GM12878 (cell line): ENCODE measurements around the gene FGF14. TPM values are rescaled to one million over a fixed set of nuclear protein-coding genes. Genes with fewer than 3 reads are reported as not detected.

Experiments
- CHD1 ChIP-seq: IDR thresholded peaks from 2 replicates; pipeline ENCODE4 v1.6.1; 2012; ENCODE audit warnings: low read depth, low read length, improper control_type of control experiment
- FOS ChIP-seq: IDR thresholded peaks from 3 replicates; pipeline ENCODE4 v1.6.1; 2011; ENCODE audit warnings: borderline replicate concordance; ENCODE audit not compliant: insufficient read length; ENCODE audit errors: extremely low read depth
- GATAD2B ChIP-seq: fragments of 450-650 bp; conservative IDR thresholded peaks from 2 replicates; pipeline ENCODE4 v1.6.1; 2017; ENCODE audit warnings: low read depth, mild to moderate bottlenecking, moderate library complexity
- IRF5 ChIP-seq: fragments of 450-650 bp; IDR thresholded peaks from 2 replicates; pipeline ENCODE4 v1.6.1; 2017; ENCODE audit warnings: borderline replicate concordance
- MYB ChIP-seq: fragments of 150-350 bp; IDR thresholded peaks from 2 replicates; pipeline ENCODE4 v1.6.1; 2014; ENCODE audit warnings: mild to moderate bottlenecking, low read depth, low read length, borderline replicate concordance
- NKRF ChIP-seq: fragments of 450-650 bp; conservative IDR thresholded peaks from 2 replicates; pipeline ENCODE4 v1.6.1; 2017; ENCODE audit warnings: mild to moderate bottlenecking, moderate library complexity
- PAX8 ChIP-seq: fragments of 450-650 bp; IDR thresholded peaks from 2 replicates; pipeline ENCODE4 v1.6.1; 2017; ENCODE audit warnings: mild to moderate bottlenecking, moderate library complexity
- POLR2A ChIP-seq: IDR thresholded peaks from 2 replicates; pipeline ENCODE4 v1.6.1; 2011; ENCODE audit warnings: low read depth, mild to moderate bottlenecking, low read length
- SMAD5 ChIP-seq: IDR thresholded peaks from 2 replicates; pipeline ENCODE4 v1.6.1; 2016; ENCODE audit warnings: antibody characterized with exemption, low read depth
- USF1 ChIP-seq: IDR thresholded peaks from 2 replicates; pipeline ENCODE4 v1.6.1; 2011; ENCODE audit warnings: borderline replicate concordance, low read depth, mild to moderate bottlenecking, moderate library complexity, mixed read lengths, low read length; ENCODE audit not compliant: insufficient read depth; ENCODE audit errors: extremely low read length
- polyA plus RNA-seq, 11 experiments: library from polyadenylated mRNA; depleted of rRNA in 4 of 11; unstranded in 6 of 11; stranded (reverse) in 5 of 11; fragments of >200 nt; fragmentation: Nextera tagmentation in 4 of 11; fragmentation: Illumina TruSeq in 1 of 11; extraction: Ambion mirVana in 4 of 11; extraction: Trizol in 1 of 11; gene quantifications; 1 replicate in 1 of 11; 2 replicates in 10 of 11; pipeline versions ENCODE4 v1.2.1 to v1.2.3, GENCODE V29; 2011 to 2016; ENCODE audit warnings: inconsistent platforms in 2 of 11, missing spikeins in 2 of 11, low read depth in 1 of 11
- total RNA-seq, 4 experiments: library from RNA; depleted of rRNA in 3 of 4; stranded (reverse); fragments of >200 nt in 3 of 4; fragmentation: Illumina TruSeq in 1 of 4; extraction: Trizol in 1 of 4; gene quantifications; 2 replicates each; pipeline versions ENCODE4 v1.2.1 to v1.2.3, GENCODE V29; 2013 to 2021
- TF ChIP-seq, protein P1 (sequence below): IDR thresholded peaks from 2 replicates; pipeline ENCODE4 v1.6.1; 2012; ENCODE audit warnings: improper control_type of control experiment, low read depth, low read length; ENCODE audit not compliant: insufficient replicate concordance

FGF14 gene
- total and polyA plus RNA-seq, 10 of the 15 experiments (the other 5 are each of a cell fraction or from before 2014, with no cell fraction given), result under 0.01 to 0.44 (median 0.04) TPM

- TF ChIP-seq USF1 (no peak), GATAD2B (no peak), POLR2A (no peak), PAX8 (no peak), CHD1 (no peak), NKRF (no peak), MYB (no peak), SMAD5 (no peak), IRF5 (no peak), FOS (no peak)
- TF ChIP-seq, protein P1, sequence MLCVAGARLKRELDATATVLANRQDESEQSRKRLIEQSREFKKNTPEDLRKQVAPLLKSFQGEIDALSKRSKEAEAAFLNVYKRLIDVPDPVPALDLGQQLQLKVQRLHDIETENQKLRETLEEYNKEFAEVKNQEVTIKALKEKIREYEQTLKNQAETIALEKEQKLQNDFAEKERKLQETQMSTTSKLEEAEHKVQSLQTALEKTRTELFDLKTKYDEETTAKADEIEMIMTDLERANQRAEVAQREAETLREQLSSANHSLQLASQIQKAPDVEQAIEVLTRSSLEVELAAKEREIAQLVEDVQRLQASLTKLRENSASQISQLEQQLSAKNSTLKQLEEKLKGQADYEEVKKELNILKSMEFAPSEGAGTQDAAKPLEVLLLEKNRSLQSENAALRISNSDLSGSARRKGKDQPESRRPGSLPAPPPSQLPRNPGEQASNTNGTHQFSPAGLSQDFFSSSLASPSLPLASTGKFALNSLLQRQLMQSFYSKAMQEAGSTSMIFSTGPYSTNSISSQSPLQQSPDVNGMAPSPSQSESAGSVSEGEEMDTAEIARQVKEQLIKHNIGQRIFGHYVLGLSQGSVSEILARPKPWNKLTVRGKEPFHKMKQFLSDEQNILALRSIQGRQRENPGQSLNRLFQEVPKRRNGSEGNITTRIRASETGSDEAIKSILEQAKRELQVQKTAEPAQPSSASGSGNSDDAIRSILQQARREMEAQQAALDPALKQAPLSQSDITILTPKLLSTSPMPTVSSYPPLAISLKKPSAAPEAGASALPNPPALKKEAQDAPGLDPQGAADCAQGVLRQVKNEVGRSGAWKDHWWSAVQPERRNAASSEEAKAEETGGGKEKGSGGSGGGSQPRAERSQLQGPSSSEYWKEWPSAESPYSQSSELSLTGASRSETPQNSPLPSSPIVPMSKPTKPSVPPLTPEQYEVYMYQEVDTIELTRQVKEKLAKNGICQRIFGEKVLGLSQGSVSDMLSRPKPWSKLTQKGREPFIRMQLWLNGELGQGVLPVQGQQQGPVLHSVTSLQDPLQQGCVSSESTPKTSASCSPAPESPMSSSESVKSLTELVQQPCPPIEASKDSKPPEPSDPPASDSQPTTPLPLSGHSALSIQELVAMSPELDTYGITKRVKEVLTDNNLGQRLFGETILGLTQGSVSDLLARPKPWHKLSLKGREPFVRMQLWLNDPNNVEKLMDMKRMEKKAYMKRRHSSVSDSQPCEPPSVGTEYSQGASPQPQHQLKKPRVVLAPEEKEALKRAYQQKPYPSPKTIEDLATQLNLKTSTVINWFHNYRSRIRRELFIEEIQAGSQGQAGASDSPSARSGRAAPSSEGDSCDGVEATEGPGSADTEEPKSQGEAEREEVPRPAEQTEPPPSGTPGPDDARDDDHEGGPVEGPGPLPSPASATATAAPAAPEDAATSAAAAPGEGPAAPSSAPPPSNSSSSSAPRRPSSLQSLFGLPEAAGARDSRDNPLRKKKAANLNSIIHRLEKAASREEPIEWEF, result no peak
Measured at GRCh38 chr13:101967781-101968180, 434.1 kb downstream of the FGF14 start (continued).
